ENCODE data around the gene ANTXRL. TPM values are rescaled to one million over a fixed set of nuclear protein-coding genes. Genes with fewer than 3 reads are reported as not detected.

Gene ANTXRL
- polyA plus RNA-seq, 1 donor from 2014 or later: not detected

DNA sequence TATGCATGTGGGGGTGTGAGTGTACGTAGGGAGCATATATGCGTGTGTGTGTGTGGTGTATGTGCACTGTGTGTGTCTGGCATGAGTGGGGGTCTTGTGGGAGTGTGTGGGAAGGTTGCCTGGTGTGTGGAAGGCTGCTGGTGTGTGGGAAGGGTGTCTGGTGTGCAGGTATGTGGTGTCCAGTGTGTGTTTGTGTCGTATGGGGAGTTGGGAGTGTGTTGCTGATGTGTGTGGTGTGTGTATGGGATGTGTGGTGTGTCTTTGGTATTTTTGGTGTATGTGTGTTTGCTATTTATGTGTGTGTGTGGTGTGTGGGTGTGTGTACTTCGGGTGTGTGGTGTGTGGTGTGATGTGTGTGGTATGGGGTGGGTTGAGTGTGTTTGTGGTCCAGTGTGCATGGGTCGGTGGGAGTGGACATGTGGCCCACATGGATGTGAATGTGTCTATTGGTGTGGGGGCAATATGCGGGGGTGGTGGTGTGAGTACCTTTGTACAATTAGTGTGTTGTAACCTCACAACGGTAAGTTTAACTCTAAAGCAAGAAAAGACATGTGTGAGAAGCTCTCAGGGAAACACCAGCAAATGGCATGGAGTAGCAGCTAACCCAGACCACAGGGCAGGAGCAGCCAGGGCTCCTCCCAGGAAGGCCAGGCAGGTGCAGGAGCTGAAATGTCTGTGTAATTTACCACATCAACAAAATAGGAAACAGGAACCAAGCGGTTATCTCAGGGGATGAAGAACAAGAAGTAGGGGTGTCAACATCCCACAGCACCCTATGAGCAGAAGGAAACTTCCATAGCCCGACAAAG, 11.9 kb downstream of the ANTXRL start:
- Histone ChIP-seq H3K79me2 (replicated peaks; ENCODE audit: insufficient read depth, low read length) (no peaks in the 10 kb centered on the region), H3K36me3 (ENCODE audit: insufficient read depth, low read length) (no peaks in the 10 kb centered on the region), H3K27me3 (ENCODE audit: insufficient read depth, low read depth, low read length) (no peaks in the 10 kb centered on the region), H3K9ac (ENCODE audit: low read length) (no peak overlapping the region), H3K9me3 (ENCODE audit: low read length) (no peaks in the 10 kb centered on the region), H4K20me1 (ENCODE audit: insufficient read depth) (no peaks in the 10 kb centered on the region), H3K4me2 (ENCODE audit: low read length) (no peak overlapping the region), H3K4me3 (ENCODE audit: low read length) (no peak overlapping the region), H3K27ac (ENCODE audit: low read length) (no peak overlapping the region), H3K9me2 (ENCODE audit: insufficient read depth, low read length) (no peaks in the 10 kb centered on the region), H3F3A (ENCODE audit: insufficient read depth, low read length, poor library complexity, severe bottlenecking) (no peaks in the 10 kb centered on the region), H2AFZ (ENCODE audit: low read depth, low read length) (no peak overlapping the region)
- TF ChIP-seq RAD21 (conservative IDR thresholded peaks at IDR 0.05) (no peak), EZH2 (IDR thresholded peaks at IDR 0.05; ENCODE audit: borderline replicate concordance, insufficient read depth, low read length, poor library complexity, severe bottlenecking) (no peak), EP300 (conservative IDR thresholded peaks at IDR 0.05; ENCODE audit: poor library complexity, severe bottlenecking) (no peak), TAF1 (IDR thresholded peaks at IDR 0.05; ENCODE audit: low read depth) (no peak), SMC3 (conservative IDR thresholded peaks at IDR 0.05; ENCODE audit: poor library complexity) (no peak), MXI1 (conservative IDR thresholded peaks at IDR 0.05; ENCODE audit: poor library complexity, severe bottlenecking) (no peak), POLR2AphosphoS5 (IDR thresholded peaks at IDR 0.05) (no peak)
- TF ChIP-seq, protein P1, sequence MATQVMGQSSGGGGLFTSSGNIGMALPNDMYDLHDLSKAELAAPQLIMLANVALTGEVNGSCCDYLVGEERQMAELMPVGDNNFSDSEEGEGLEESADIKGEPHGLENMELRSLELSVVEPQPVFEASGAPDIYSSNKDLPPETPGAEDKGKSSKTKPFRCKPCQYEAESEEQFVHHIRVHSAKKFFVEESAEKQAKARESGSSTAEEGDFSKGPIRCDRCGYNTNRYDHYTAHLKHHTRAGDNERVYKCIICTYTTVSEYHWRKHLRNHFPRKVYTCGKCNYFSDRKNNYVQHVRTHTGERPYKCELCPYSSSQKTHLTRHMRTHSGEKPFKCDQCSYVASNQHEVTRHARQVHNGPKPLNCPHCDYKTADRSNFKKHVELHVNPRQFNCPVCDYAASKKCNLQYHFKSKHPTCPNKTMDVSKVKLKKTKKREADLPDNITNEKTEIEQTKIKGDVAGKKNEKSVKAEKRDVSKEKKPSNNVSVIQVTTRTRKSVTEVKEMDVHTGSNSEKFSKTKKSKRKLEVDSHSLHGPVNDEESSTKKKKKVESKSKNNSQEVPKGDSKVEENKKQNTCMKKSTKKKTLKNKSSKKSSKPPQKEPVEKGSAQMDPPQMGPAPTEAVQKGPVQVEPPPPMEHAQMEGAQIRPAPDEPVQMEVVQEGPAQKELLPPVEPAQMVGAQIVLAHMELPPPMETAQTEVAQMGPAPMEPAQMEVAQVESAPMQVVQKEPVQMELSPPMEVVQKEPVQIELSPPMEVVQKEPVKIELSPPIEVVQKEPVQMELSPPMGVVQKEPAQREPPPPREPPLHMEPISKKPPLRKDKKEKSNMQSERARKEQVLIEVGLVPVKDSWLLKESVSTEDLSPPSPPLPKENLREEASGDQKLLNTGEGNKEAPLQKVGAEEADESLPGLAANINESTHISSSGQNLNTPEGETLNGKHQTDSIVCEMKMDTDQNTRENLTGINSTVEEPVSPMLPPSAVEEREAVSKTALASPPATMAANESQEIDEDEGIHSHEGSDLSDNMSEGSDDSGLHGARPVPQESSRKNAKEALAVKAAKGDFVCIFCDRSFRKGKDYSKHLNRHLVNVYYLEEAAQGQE (IDR thresholded peaks at IDR 0.05; ENCODE audit: borderline replicate concordance): no peak
- TF ChIP-seq, protein P2, sequence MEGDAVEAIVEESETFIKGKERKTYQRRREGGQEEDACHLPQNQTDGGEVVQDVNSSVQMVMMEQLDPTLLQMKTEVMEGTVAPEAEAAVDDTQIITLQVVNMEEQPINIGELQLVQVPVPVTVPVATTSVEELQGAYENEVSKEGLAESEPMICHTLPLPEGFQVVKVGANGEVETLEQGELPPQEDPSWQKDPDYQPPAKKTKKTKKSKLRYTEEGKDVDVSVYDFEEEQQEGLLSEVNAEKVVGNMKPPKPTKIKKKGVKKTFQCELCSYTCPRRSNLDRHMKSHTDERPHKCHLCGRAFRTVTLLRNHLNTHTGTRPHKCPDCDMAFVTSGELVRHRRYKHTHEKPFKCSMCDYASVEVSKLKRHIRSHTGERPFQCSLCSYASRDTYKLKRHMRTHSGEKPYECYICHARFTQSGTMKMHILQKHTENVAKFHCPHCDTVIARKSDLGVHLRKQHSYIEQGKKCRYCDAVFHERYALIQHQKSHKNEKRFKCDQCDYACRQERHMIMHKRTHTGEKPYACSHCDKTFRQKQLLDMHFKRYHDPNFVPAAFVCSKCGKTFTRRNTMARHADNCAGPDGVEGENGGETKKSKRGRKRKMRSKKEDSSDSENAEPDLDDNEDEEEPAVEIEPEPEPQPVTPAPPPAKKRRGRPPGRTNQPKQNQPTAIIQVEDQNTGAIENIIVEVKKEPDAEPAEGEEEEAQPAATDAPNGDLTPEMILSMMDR (IDR thresholded peaks at IDR 0.05; ENCODE audit: poor library complexity, severe bottlenecking): no peak

DNA sequence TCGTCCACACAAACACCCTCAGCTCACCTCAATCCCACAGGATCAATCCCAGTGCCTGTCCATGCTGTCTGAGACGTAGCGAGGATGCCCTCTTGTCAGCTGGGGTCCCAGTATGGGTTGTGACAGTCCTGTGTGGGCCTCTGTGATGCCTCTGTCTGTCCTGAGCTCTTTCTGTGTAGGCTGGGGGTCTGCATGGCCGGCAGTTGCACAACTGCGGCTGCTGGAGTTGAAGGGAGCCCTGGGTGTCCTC, 12.4 kb downstream of the ANTXRL start:
- H2AFZ ChIP-seq (ENCODE audit: low read depth, low read length): no peak overlapping the region
- no peaks in the 10 kb centered on the region for H3K9me2 ChIP-seq (ENCODE audit: insufficient read depth, low read length)
- H3K4me2 ChIP-seq (ENCODE audit: low read length): no peak overlapping the region
- no peaks in the 10 kb centered on the region for H3K36me3 ChIP-seq (ENCODE audit: insufficient read depth, low read length)
- H3K27me3 ChIP-seq (ENCODE audit: insufficient read depth, low read depth, low read length): no peaks in the 10 kb centered on the region
- no peaks in the 10 kb centered on the region for H3F3A ChIP-seq (ENCODE audit: insufficient read depth, low read length, poor library complexity, severe bottlenecking)
- no peaks in the 10 kb centered on the region for H3K79me2 ChIP-seq (replicated peaks; ENCODE audit: insufficient read depth, low read length)
- TF ChIP-seq POLR2AphosphoS5 (IDR thresholded peaks at IDR 0.05) (no peak), SMC3 (conservative IDR thresholded peaks at IDR 0.05; ENCODE audit: poor library complexity) (no peak), MXI1 (conservative IDR thresholded peaks at IDR 0.05; ENCODE audit: poor library complexity, severe bottlenecking) (no peak), RAD21 (conservative IDR thresholded peaks at IDR 0.05) (no peak), EZH2 (IDR thresholded peaks at IDR 0.05; ENCODE audit: borderline replicate concordance, insufficient read depth, low read length, poor library complexity, severe bottlenecking) (no peak), EP300 (conservative IDR thresholded peaks at IDR 0.05; ENCODE audit: poor library complexity, severe bottlenecking) (no peak), TAF1 (IDR thresholded peaks at IDR 0.05; ENCODE audit: low read depth) (no peak)
- TF ChIP-seq, protein P1 (IDR thresholded peaks at IDR 0.05; ENCODE audit: borderline replicate concordance): no peak
- TF ChIP-seq, protein P2 (IDR thresholded peaks at IDR 0.05; ENCODE audit: poor library complexity, severe bottlenecking): no peak
- no peaks in the 10 kb centered on the region for H3K9me3 ChIP-seq (ENCODE audit: low read length)
- no peaks in the 10 kb centered on the region for H4K20me1 ChIP-seq (ENCODE audit: insufficient read depth)
- no peak overlapping the region for H3K27ac ChIP-seq (ENCODE audit: low read length)
- no peak overlapping the region for H3K4me3 ChIP-seq (ENCODE audit: low read length)
- H3K9ac ChIP-seq (ENCODE audit: low read length): no peak overlapping the region

Data from neural cell (in vitro differentiated cells).